GM21367 (cell line): Measurements from ENCODE around the gene PITX1.
"Not testable (repeated sequence)": the region's sequence is repeated elsewhere in the genome, so short reads cannot be mapped to it uniquely, and the experiment has no call there.

ENCODE experiments used
- ATAC-seq: cut with Tn5 transposase; IDR thresholded peaks from one replicate; pipeline ENCODE4 v1.9.1; 2021; ENCODE audit not compliant: unreplicated experiment

PITX1 gene

DNA sequence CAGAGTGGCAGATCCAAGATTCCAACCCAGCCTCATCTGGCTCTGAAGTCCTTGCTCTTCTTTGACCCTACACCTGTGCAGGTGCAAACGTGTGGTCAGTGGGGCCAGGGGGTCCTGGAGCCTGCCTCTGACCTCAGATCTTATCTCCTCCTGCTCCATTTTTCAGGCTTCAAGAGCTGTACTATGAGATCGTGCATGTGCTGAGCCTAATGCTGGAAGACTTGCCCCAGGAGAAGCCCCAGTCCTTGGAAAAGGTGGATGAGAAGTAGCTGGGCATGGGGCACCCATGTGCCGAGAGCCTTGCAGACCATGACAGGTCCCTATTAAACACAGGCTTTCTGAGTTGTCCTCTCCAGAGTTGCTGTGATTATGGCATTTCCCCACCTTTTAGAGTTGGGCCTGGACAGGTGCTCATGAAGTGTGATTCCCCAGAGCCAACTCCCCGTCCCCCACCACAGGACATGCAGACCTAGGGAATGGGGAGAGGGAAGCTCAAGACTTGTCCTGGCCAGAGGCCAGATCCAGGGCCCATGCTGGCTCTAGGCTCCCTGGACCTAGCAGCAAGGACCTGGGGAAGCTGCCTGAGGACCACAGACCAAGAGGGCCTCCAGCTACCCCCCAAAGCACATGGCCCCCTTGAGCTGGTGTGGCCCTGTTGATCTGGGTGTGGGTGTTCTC, 22.5 kb downstream of the PITX1 start:
- no peak for ATAC-seq

- no peak for ATAC-seq
Observed at GRCh38 chr5:135010502-135011354, 23.3 kb downstream of the PITX1 start.

- no peak for ATAC-seq
Observed at GRCh38 chr5:135009736-135010501, 24.1 kb downstream of the PITX1 start.

- ATAC-seq = no peak
Observed at GRCh38 chr5:135008981-135009735, 24.9 kb downstream of the PITX1 start.

DNA sequence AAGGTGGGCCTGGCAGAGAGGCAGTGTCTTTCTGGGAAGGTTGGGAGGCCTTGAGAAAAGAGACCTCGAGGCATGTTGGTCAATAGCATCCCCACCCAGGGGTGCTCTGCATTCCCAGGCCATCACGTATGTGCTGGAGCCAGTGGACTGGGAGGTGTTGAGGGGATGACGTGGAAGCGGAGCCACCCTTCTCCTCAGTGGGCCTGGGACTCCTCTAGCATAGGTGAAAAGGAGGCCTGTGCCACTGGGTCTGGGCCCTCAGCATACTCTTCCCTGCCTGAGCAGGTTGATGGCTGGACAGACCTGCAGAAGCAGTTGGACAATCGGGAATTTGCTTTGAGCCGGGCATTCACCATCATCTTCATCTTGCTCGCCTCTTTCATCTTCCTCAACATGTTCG, 25.5 kb downstream of the PITX1 start:
- ATAC-seq = no peak

DNA sequence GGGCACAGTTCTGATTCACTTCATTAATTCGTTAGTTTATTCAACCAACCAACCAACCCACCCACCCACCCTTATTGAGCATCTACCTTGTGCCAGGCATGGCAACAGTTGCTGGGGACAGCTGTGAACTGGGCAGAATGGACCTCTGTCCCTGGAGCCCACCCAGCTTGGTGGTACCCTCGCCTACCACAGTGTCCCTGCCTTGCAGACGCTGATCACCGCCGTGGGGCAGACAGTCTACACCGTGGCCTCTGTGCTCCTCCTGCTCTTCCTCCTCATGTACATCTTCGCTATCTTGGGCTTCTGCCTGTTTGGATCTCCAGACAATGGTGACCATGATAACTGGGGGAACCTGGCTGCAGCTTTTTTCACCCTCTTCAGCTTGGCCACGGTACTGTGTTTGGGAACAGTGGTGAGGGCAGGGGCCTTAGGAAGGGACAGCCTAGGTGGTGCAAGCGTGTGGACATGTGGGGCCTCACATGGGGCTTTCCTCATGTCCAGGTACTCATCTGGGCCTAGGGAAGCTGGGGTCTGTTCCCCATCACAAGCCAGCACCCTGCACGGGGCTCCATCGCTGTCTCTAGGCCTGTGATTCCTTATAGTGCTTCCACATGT, 26.2 kb downstream of the PITX1 start:
- no peak for ATAC-seq

DNA sequence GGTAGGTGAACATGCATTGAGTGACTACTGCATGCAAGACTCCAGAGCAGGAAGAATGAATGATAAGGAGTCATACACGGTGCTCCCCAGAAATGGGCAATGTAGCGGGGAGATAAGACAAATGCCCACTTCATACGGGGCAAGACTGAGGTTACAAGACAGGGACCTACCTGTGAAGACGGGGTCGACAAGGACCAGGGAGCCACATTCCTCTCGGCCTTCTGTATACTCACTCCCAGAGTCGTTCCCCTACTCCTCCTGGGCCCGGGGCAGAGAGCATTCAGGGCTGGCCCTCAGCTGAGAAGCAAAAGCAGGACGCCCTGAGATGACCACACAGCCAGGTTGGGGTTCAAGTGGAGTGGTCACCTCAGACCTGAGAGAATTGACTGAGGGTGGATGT, 26.7 kb downstream of the PITX1 start:
- ATAC-seq = no peak

DNA sequence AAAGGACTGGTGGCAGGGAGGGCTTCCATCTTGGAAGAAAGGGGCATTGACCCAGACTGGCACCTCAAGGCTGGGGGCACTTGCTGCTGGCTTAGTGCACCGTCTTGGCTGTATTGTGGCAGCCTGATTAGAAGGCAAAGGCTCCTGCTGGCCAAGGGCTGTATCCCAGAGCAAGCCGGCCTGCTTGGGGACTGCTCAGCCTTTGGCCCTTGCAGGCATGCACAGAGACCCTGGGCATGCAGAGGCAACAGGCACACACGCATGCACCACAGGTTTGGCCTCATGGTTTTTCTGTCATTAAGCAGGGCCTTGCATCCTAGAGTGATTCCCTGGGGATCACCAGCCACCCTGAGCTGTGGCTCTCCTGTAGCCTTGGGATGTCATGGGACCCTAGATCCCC, 29.0 kb downstream of the PITX1 start:
- ATAC-seq = no peak

DNA sequence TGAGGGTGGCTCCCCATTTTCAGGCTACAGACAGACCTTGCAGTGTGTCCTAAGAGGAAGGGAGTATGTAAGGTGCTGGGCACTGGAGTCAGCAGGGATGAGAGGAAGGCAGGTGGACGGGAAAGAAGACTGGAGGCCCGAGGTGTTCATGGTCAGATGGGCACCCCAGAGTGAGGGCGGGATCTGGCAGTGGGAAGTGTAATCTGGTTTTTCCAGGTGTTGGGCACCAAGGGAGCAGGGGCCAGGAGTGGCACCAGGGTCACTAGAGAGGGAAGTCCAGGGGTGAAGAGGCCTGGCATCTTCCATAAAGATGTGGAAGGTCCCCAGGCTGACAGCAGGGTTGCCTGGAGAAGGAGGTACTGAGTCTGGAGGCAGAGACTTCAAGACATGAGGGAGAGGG, 29.7 kb downstream of the PITX1 start:
- no peak for ATAC-seq

- ATAC-seq = not testable (repeated sequence)
Observed at GRCh38 chr5:134998068-134998467, 36.0 kb downstream of the PITX1 start.

DNA sequence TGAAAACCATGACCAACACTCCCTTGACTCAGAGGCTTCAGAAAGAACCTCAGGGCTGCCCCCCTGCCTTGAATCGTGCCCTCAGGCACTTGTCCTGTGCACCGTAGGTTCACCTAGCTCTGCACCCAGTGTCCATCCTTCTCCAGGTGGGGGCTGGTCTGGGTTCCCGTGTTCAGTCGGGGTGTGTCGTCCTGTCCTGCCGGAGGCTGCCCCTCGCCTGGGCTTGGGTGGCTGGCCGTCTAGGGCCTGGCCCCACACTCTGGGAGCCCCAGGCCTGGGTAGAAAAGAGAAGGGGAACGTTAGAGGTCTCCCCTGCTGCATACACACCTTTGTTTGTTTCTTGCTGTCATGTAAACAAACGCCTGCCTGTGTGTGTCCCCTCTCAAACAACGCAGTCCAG, 37.0 kb downstream of the PITX1 start:
- no peak for ATAC-seq

GRCh38 chr5:134995850-134996402, 38.1 kb downstream of the PITX1 start:
- no peak for ATAC-seq

DNA sequence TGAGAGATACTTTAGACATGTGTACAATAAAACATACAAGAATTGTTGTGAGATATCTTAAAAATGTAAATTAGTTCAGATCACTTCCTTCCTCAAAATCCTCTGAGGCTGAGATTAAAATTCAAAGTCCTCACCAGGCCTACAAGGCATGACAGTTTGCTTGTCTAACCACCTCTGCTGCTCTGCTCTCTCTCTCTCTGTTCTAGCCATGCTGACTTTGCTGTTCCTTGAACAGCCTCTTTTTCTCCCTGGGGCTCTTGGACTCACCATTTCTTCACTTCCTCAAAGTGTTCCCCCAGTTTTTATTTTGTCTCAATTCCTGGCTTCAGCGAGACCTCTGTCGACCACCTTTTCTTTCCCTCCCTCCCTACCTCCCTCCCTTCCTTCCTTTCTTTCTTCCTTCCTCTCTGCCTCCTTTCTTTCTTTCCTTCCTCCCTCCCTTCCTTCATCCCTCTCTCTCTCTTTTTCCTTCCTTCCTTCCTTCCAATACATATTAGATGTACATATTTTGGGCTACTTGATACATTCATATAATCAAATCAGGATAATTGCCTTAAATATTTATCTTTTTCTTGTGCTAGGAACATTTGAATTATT, 39.4 kb downstream of the PITX1 start:
- ATAC-seq = no peak

DNA sequence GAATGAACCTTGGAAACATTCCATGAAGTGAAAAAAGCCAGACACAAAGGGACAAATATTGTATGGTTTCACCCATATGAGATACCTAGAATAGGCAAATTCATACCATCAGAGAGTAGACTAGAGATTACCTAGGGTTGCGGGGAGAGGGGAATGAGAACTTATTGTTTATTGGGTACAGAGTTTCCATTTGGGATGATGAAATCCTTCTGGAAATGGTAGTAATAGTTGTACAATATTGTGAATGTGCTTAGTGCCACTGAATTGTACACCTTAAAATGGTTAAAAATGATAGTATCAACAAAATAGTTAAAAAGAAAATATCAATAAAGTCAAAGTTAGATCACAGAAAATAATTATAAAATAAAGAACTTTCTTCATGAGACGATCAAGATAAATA, 40.9 kb downstream of the PITX1 start:
- ATAC-seq = no peak

DNA sequence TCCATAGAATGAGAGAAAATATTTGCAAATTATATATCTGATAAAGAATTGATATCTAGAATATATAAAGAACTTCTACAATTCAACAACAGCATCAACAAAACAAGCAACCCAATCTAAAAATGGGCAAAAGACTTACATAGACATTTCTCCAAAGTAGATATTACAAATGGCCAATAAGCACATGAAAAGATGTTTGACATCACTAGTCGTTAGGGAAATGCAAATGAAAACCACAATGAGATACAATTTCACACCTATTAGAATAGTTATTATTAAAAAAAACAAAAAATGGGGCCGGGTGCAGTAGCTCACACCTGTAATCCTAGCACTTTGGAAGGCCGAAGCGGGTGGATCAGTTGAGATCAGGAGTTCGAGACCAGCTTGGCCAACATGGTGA, 41.9 kb downstream of the PITX1 start:
- no peak for ATAC-seq

GRCh38 chr5:134990183-134990582, 43.8 kb downstream of the PITX1 start:
- ATAC-seq = not testable (repeated sequence)

- no peak for ATAC-seq
Observed at GRCh38 chr5:134989266-134989830, 44.7 kb downstream of the PITX1 start.

- ATAC-seq = no peak
Observed at GRCh38 chr5:134982230-134982629, 51.8 kb downstream of the PITX1 start.

DNA sequence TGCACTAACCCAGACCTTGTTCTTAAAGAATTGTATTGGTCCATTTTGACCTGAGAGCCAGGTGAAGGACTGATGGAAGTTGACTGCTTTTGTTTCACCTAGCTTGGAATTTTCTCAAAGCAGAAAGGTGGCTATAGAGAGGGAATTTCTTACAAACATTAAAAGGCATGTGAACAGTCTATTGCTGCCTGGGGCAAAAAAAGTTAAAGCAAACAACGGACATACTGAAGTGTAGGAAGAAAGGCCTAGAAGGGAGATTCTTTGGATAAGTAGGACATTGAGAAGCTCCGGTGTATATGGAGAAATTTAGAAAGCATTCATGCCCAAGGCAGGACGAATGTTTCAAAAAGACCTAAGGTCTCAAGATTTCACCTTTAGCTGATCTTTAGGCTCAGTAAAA, 54.6 kb downstream of the PITX1 start:
- no peak for ATAC-seq
